Esophagus muscularis mucosa (tissue), 4 donors: ENCODE data around the gene BATF3.

Experiments used
- CTCF ChIP-seq, 3 experiments: fragments of 200-600 bp in 2 of 3; fragments of 450-650 bp in 1 of 3; sonication (generic) in 2 of 3; IDR thresholded peaks; one replicate each; pipeline ENCODE4 v1.5.1; 2017 to 2019; ENCODE audit warnings: antibody characterized with exemption in 3 of 3, mild to moderate bottlenecking in 2 of 3, moderate library complexity in 1 of 3
- EP300 ChIP-seq: sonication (generic); formaldehyde crosslinking; IDR thresholded peaks from one replicate; pipeline ENCODE4 v1.6.1; 2017; ENCODE audit warnings: antibody characterized with exemption
- POLR2A ChIP-seq: fragments of 450-650 bp; IDR thresholded peaks from one replicate; pipeline ENCODE4 v1.6.1; 2017; ENCODE audit warnings: antibody characterized with exemption, moderate library complexity, mild to moderate bottlenecking, low read depth

GRCh38 chr1:212652609-212653008 is 47.0 kb downstream of the BATF3 start:
- no peak for TF ChIP-seq CTCF (IDR thresholded peaks at IDR 0.05)
- TF ChIP-seq POLR2A, result no peak
- TF ChIP-seq EP300, result no peak
